SU-DHL-6 (cell line): Measurements from ENCODE around the gene KRTAP1-4.

Experiments
- H2AFZ ChIP-seq: fragments of 200-600 bp; sonication (generic); 2 replicates; pipeline ENCODE4 v1.6.1; 2014; ENCODE audit warnings: low read depth, mild to moderate bottlenecking, moderate library complexity, mixed read lengths, antibody characterized with exemption, low read length; ENCODE audit not compliant: severe bottlenecking
- H3F3A ChIP-seq: fragments of 200-600 bp; shearing (Covaris generic); 2 replicates; pipeline ENCODE4 v1.6.0; 2016; ENCODE audit warnings: antibody characterized with exemption, mild to moderate bottlenecking; ENCODE audit not compliant: insufficient read depth
- H3K27ac ChIP-seq: fragments of 200-600 bp; sonication (generic); 2 replicates; pipeline ENCODE4 v1.5.1; 2016; ENCODE audit warnings: low read depth, mild to moderate bottlenecking, low read length, moderate library complexity, mixed read lengths
- H3K27me3 ChIP-seq: fragments of 200-600 bp; sonication (generic), shearing (Covaris generic); 2 replicates; pipeline ENCODE4 v1.6.0; 2014; ENCODE audit warnings: mild to moderate bottlenecking, low read length
- H3K36me3 ChIP-seq: fragments of 200-600 bp; sonication (generic); 2 replicates; pipeline ENCODE4 v1.6.1; 2014; ENCODE audit warnings: mild to moderate bottlenecking, low read length, mixed read lengths
- H3K4me2 ChIP-seq: fragments of 300-600, 200-600 bp; shearing (Covaris generic), sonication (generic); 2 replicates; pipeline ENCODE4 v1.6.0; 2014; ENCODE audit warnings: low read length, low read depth, mild to moderate bottlenecking; ENCODE audit not compliant: poor library complexity, severe bottlenecking
- H3K4me3 ChIP-seq: fragments of 200-600 bp; sonication (generic); 2 replicates; pipeline ENCODE4 v1.5.1; 2014; ENCODE audit warnings: antibody characterized with exemption, low read length, mild to moderate bottlenecking, mixed read lengths; ENCODE audit not compliant: insufficient read depth, poor library complexity, severe bottlenecking
- H3K79me2 ChIP-seq: fragments of 200-600 bp; sonication (generic); 2 replicates; pipeline ENCODE4 v1.6.1; 2014; ENCODE audit warnings: mild to moderate bottlenecking, low read length, moderate library complexity; ENCODE audit not compliant: insufficient read depth
- H3K9ac ChIP-seq: fragments of 200-600 bp; sonication (generic); 2 replicates; pipeline ENCODE4 v1.7.0; 2014; ENCODE audit warnings: mild to moderate bottlenecking, low read length
- H3K9me2 ChIP-seq: fragments of 200-600 bp; sonication (generic); replicated peaks from 2 replicates; pipeline ENCODE4 v1.6.1; 2014; ENCODE audit warnings: low read length; ENCODE audit not compliant: insufficient read depth
- H3K9me3 ChIP-seq: fragments of 200-600 bp; sonication (generic); 2 replicates; pipeline ENCODE4 v1.6.1; 2014; ENCODE audit warnings: low read length, mixed read lengths; ENCODE audit not compliant: insufficient read depth
- H4K20me1 ChIP-seq: fragments of 200-600 bp; sonication (generic); 2 replicates; pipeline ENCODE4 v1.6.1; 2014; ENCODE audit warnings: low read depth, mild to moderate bottlenecking, antibody characterized with exemption, low read length, moderate library complexity, mixed read lengths
- CTCF ChIP-seq: fragments of 200-600 bp; sonication (generic); IDR thresholded peaks from one replicate; pipeline ENCODE4 v1.5.1; 2017; ENCODE audit warnings: antibody characterized with exemption, mild to moderate bottlenecking, low read length, moderate library complexity; ENCODE audit not compliant: insufficient read depth, poor library complexity, severe bottlenecking
- EZH2phosphoT487 ChIP-seq: fragments of 200-600 bp; sonication (generic), shearing (Covaris generic); conservative IDR thresholded peaks from 2 replicates; pipeline ENCODE4 v1.6.1; 2018; ENCODE audit warnings: mild to moderate bottlenecking, antibody characterized with exemption, low read length, moderate library complexity, mixed read lengths

Gene KRTAP1-4

GRCh38 chr17:41009301-41009760, 20.7 kb downstream of the KRTAP1-4 start:
- Histone ChIP-seq H3K36me3 (no peaks in the 10 kb centered on the region), H3F3A (no peaks in the 10 kb centered on the region), H3K9ac (no peak overlapping the region), H3K27me3 (no peaks in the 10 kb centered on the region), H3K27ac (no peak overlapping the region), H2AFZ (no peak overlapping the region), H3K4me3 (no peak overlapping the region), H3K9me2 (no peaks in the 10 kb centered on the region), H3K9me3 (no peaks in the 10 kb centered on the region), H3K79me2 (no peaks in the 10 kb centered on the region), H3K4me2 (no peak overlapping the region), H4K20me1 (no peaks in the 10 kb centered on the region)
- no peak for TF ChIP-seq EZH2phosphoT487
- no peak for TF ChIP-seq CTCF

- H3K4me3 ChIP-seq = no peak within 1 kb of the TSS
- TF ChIP-seq CTCF = no peak
- no peak for TF ChIP-seq EZH2phosphoT487
- no peak within 1 kb of the TSS for H3K27ac ChIP-seq
- no peak within 1 kb of the TSS for H3K4me2 ChIP-seq
- H3K9me2 ChIP-seq = no peaks in the 10 kb centered on the region
- no peaks in the 10 kb centered on the region for H3K27me3 ChIP-seq
- no peaks in the 10 kb centered on the region for H3K36me3 ChIP-seq
- H4K20me1 ChIP-seq = no peaks in the 10 kb centered on the region
- H3K9ac ChIP-seq = no peak within 1 kb of the TSS
- H3F3A ChIP-seq = no peaks in the 10 kb centered on the region
- no peaks in the 10 kb centered on the region for H3K79me2 ChIP-seq
- no peaks in the 10 kb centered on the region for H3K9me3 ChIP-seq
- H2AFZ ChIP-seq = no peak within 1 kb of the TSS
Measured at GRCh38 chr17:41008811-41009210, 21.2 kb downstream of the KRTAP1-4 start, which contains the start of gene KRTAP3-1. TSS of gene KRTAP3-1 (minus strand) at chr17:41009128. CDS start at chr17:41009074, 54 bp downstream.

GRCh38 chr17:41004397-41004796, 25.6 kb downstream of the KRTAP1-4 start:
- H3K79me2 ChIP-seq = no peaks in the 10 kb centered on the region
- H3K27me3 ChIP-seq = no peaks in the 10 kb centered on the region
- no peaks in the 10 kb centered on the region for H3K9me2 ChIP-seq
- no peak overlapping the region for H2AFZ ChIP-seq
- H3K4me2 ChIP-seq = no peak overlapping the region
- no peaks in the 10 kb centered on the region for H3K9me3 ChIP-seq
- H3K27ac ChIP-seq = no peak overlapping the region
- no peaks in the 10 kb centered on the region for H4K20me1 ChIP-seq
- H3F3A ChIP-seq = no peaks in the 10 kb centered on the region
- H3K36me3 ChIP-seq = no peaks in the 10 kb centered on the region
- H3K4me3 ChIP-seq = no peak overlapping the region
- H3K9ac ChIP-seq = no peak overlapping the region
- no peak for TF ChIP-seq CTCF

- no peaks in the 10 kb centered on the region for H3K9me2 ChIP-seq
- H3K27me3 ChIP-seq = no peaks in the 10 kb centered on the region
- H3K36me3 ChIP-seq = no peaks in the 10 kb centered on the region
- no peak overlapping the region for H3K27ac ChIP-seq
- no peaks in the 10 kb centered on the region for H3K9me3 ChIP-seq
- no peaks in the 10 kb centered on the region for H3F3A ChIP-seq
- TF ChIP-seq CTCF (no peak), EZH2phosphoT487 (no peak)
- no peak overlapping the region for H3K9ac ChIP-seq
- H3K79me2 ChIP-seq = no peaks in the 10 kb centered on the region
- H3K4me2 ChIP-seq = no peak overlapping the region
- no peak overlapping the region for H2AFZ ChIP-seq
- no peaks in the 10 kb centered on the region for H4K20me1 ChIP-seq
- no peak overlapping the region for H3K4me3 ChIP-seq
Measured at GRCh38 chr17:41003926-41004325, 26.1 kb downstream of the KRTAP1-4 start.
